Astrocyte of the spinal cord (primary cell): ENCODE data around the gene SP140L.

Experiments
- DNase-seq: peaks from one replicate; pipeline ENCODE4 v3.0.0; 2011; ENCODE audit warnings: low read depth, low spot score
- H3K4me3 ChIP-seq: 2 replicates; pipeline ENCODE4 v1.5.1; 2011; ENCODE audit warnings: low read depth, mild to moderate bottlenecking, low read length, moderate library complexity
- CTCF ChIP-seq: IDR thresholded peaks from 2 replicates; pipeline ENCODE4 v1.5.1; 2012; ENCODE audit warnings: low read depth, mild to moderate bottlenecking, low read length, inconsistent platforms
- in situ Hi-C: cut with HindIII; loops from 2 replicates; pipeline ENCODE4 v1.10.0; 2017; ENCODE audit warnings: low sequenced_read_pairs

SP140L gene

GRCh38 chr2:230324503-230324902 lies 2.5 kb upstream of the SP140L start:
- TF ChIP-seq CTCF = no peak
- no peak overlapping the region for H3K4me3 ChIP-seq

GRCh38 chr2:230325316-230326243 lies 1.4 kb upstream of the SP140L start:
- no peak for DNase-seq
- no peak for TF ChIP-seq CTCF
- in situ Hi-C loops = no loop called here
- no peak overlapping the region for H3K4me3 ChIP-seq

More at GRCh38 chr2:230324503-230324902, 2.5 kb upstream of the SP140L start:
- in situ Hi-C loops = no loop called here
- DNase-seq = no peak

GRCh38 chr2:230327418-230328154 lies 593 bp downstream of the SP140L start:
- no peak for DNase-seq
- TF ChIP-seq CTCF = no peak
- peak overlapping the region; percentile 50 for H3K4me3 ChIP-seq
- in situ Hi-C loops = no loop called here

- H3K4me3 ChIP-seq = no peak overlapping the region
- in situ Hi-C loops = no loop called here
- no peak for DNase-seq
- TF ChIP-seq CTCF = no peak
These were observed 1.1 kb downstream of the SP140L start for GRCh38 chr2:230328155-230328458.

GRCh38 chr2:230329946-230330605 lies 3.1 kb downstream of the SP140L start:
- no peak overlapping the region for H3K4me3 ChIP-seq
- in situ Hi-C loops = no loop called here

More at GRCh38 chr2:230329946-230330605, 3.1 kb downstream of the SP140L start:
- DNase-seq = no peak
- TF ChIP-seq CTCF = no peak
